Pons (tissue), 1 donor: ENCODE results near the gene TMTC1.

Source experiments
- DNase-seq: peaks from one replicate; pipeline ENCODE4 v3.0.0-alpha.2; 2016; ENCODE audit warnings: low spot score

TMTC1 gene

GRCh38 chr12:29780084-29780483 lies 3.7 kb downstream of the TMTC1 start:
- DNase-seq = no peak

GRCh38 chr12:29778531-29778930 lies 5.2 kb downstream of the TMTC1 start:
- no peak for DNase-seq

DNA sequence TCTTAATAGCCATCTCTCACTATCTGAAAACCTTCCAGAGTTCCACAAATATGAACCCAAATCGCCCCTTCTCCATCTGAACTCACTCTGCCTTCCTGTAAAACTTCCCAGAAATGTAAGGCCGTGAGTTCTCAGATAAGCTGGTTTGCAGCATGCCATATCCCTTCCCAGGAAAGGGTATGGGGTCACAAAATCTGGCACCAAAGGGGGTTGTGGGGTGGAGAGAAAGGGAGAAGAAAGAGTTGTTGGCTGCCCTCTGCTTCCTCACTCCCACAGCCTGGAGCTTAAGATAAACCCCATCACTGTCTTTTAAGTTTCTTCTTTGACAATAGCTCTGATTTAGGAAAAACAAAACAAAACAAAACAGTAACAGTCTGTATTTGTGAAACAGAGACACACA lies 10.7 kb downstream of the TMTC1 start:
- no peak for DNase-seq

DNA sequence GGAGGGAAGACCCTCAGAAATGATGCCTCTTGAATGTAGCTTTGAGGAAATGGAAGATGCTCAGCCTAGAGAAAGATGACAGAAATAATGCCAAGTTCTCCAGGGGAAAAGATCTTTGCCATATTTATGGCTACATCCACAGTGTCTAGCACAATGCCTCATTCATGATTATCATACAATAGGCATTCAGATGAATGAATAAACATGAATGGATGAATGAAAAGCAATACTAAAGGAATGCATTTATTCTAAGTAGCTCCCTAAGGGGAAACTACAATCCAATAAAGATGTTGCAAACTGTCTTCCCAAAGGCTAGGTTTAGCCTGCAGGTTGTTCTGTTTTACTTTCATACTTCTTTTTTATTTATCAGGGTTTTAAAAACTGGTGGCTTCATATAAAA lies 12.0 kb downstream of the TMTC1 start:
- DNase-seq = peak; percentile 32

- no peak for DNase-seq
Observed at GRCh38 chr12:29771165-29771564, 12.6 kb downstream of the TMTC1 start.

GRCh38 chr12:29769162-29769858 lies 14.4 kb downstream of the TMTC1 start:
- DNase-seq = no peak

DNA sequence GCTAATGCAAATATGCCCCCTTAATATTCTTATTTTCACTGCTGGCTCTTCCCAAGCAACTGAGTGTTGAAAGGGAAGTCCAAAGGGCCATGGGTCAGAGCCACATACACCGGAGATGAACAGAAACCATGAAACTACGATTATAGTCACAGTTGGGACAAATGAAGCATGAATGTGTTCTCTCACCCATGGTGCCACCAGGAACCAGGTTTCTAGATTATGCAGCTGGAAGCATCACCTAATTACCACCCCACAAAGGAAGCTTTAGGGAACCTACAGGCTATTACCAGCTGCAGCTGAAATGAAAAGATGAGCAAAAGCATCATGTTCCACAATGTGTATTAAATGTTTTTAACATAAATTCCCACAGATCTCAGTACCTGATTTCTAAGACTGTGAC lies 15.4 kb downstream of the TMTC1 start:
- DNase-seq = no peak

GRCh38 chr12:29763301-29763683 lies 20.4 kb downstream of the TMTC1 start:
- DNase-seq = no peak

- DNase-seq = peak; percentile 50
Observed at GRCh38 chr12:29762637-29763300, 21.0 kb downstream of the TMTC1 start.

DNA sequence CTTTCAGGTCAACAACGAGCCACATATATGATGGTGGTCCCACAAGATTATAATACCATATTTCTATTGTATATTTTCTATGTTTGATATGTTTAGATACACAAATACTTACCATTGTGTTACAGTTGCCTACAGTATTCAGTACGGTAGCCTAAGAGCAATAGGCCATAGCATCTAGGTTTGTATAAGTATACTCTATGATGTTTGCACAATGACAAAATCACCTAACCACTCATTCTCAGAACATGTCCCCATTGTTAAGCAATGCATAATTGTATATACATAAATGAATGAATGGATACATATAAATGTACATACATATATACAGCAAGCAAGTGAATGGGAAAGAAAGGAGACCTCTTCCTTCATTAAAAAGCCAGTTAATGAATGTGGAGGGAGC lies 23.8 kb downstream of the TMTC1 start:
- no peak for DNase-seq

DNA sequence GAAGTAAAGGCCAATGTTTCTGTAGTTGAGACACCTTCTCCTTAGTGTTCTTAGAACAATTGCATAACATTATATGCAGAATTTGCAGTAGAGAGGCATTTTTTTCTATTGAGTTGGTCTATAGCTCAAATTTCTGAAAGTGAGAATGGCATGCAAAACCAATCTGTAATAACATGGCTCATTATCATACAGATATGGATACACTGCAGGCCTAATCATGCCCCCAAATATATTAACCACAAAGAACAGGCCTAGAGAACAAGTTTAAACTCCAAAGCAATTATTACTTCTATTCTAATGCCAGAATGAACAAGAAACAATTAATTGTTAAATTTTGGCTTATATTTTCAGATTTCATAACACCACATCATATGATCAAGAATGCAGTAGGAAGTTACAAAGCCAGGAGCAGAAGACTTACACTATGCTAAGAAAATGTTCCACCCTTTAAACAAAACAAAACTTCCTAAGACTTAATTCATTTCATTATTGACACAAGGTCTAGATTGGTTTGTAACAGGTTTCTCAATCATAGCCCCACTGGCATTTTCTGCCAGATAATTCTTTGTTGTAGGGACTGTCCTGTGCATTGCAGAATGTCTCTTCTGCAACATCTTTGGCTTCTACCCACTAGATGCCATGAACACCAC lies 26.9 kb downstream of the TMTC1 start:
- DNase-seq = no peak

DNA sequence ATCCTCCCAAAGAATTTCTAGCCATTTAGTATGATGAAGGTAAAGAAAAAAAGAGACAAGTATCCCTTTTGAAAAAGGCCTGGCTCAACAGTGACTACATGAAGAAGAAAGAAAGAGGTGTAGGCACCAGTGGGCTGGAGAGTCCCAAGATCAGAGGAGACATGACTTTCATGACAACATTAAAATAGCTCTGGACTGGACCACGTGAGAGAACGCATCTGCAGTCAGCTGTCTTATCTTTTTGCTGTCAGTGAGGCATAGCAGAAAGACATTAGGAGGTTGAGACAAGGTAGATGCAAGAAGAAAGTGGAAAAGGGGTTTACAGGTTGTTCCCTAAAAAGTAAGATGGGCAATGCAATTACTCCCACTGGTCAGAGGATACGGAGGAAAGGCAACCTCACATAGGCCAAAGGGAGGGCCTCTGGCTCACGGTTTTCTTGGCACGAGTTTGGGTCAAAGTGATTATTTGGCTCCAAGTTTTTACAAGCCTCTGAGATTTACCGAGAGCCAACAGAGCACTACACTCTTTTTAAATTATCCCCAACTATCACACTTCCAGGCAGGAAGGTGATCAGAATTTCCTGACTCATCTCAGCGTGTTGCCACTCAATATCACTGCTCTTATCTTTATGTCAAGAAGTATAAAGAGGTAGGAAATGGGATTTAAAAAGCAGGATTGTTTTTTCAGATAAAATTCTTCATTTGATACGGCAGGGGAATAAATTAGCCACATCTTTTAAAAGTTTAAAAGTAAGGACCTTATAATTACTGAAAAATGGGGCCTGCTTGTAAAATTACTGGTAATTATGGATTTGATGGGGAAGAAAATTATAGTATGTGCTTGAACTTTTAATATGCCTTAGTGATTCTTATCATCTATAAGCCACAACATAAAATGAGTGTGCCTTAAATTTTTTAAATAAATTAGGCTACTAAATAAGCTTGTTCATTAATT lies 29.2 kb downstream of the TMTC1 start:
- DNase-seq = no peak

DNA sequence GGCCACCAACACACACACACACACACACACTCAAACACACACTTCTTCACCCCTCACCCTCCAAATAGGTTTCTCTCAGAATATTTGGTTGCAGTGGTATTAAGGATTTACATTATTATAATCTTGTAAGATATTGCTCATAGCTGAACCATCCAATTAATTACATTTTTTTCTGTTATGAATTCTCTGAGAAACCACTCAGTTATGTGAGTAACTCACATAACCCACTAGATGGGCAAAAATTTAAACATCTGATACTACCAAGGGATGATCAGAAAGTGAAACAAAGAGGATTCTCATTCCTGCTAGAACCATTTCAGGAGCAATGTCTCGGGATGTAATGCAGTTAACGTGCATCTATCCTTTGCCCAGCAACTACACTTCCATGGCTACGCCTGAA lies 31.6 kb downstream of the TMTC1 start:
- DNase-seq = no peak

DNA sequence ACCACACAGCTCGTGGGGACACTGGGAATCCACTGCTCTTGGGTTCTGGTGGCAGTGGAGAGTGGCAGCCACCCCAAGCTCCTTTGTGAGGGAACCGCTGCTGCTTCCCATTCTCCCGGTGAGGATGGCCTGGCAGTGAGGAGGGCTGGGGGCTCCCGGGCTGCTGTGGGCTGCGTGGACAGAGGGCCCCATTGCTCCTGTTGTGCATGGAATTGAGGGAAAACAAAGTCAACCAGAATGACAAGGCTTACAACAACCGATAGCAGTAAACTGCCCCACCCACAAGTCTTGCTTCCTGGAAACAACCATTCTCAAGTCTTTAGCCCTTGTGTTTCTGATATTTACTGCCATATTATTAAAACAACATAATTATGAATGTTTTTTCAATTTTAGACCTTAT lies 32.1 kb downstream of the TMTC1 start:
- no peak for DNase-seq

GRCh38 chr12:29750928-29751220 lies 32.9 kb downstream of the TMTC1 start:
- DNase-seq = no peak

GRCh38 chr12:29750131-29750927 lies 33.4 kb downstream of the TMTC1 start:
- no peak for DNase-seq

GRCh38 chr12:29744365-29744764 lies 39.4 kb downstream of the TMTC1 start:
- no peak for DNase-seq

- no peak for DNase-seq
Observed at GRCh38 chr12:29743801-29744200, 39.9 kb downstream of the TMTC1 start.

DNA sequence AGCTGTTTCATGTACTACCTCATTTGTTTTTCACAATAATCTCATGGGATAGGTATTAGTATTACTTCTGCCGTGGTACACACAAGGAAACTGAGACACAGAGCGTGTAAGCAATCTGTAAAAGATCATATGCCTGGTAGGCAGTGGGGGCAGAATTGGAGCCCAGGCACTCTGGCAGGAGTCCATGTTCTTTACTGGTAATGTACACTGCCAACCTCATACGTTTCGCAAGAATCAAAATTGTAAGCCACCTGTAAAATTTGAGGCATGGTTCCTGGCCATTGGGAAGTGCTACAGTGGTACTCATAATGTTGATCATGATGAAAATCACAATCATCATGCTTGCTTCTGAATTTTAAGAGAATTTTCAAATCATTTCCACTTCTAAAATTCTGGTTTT lies 40.7 kb downstream of the TMTC1 start:
- DNase-seq = no peak

GRCh38 chr12:29742646-29743045 lies 41.1 kb downstream of the TMTC1 start:
- DNase-seq = no peak

- no peak for DNase-seq
Observed at GRCh38 chr12:29741342-29742241, 42.1 kb downstream of the TMTC1 start.
